Fibroblast of lung (primary cell): ENCODE data around the gene OSCAR. TPM values are rescaled to one million over a fixed set of nuclear protein-coding genes. Genes with fewer than 3 reads are reported as not detected.

Experiments
- DNase-seq, 2 donors: peaks; one replicate each; pipeline versions ENCODE4 v3.0.0 to v3.0.0-alpha.2; 2010; ENCODE audit warnings: low read depth in 2 of 2
- H2AFZ ChIP-seq: 2 replicates; pipeline ENCODE4 v1.5.1; 2012; ENCODE audit warnings: low read length, control low read depth, inconsistent platforms
- H3K27ac ChIP-seq: 2 replicates; pipeline ENCODE4 v1.5.1; 2011; ENCODE audit warnings: low read length, control low read depth; ENCODE audit not compliant: insufficient read depth
- H3K27me3 ChIP-seq: 2 replicates; pipeline ENCODE4 v1.5.1; 2011; ENCODE audit warnings: mild to moderate bottlenecking, low read length; ENCODE audit not compliant: control insufficient read depth, insufficient read depth
- H3K36me3 ChIP-seq: 2 replicates; pipeline ENCODE4 v1.5.1; 2011; ENCODE audit warnings: low read length; ENCODE audit not compliant: control insufficient read depth, insufficient read depth
- H3K4me1 ChIP-seq: 2 replicates; pipeline ENCODE4 v1.5.1; 2011; ENCODE audit warnings: low read length; ENCODE audit not compliant: control insufficient read depth, insufficient read depth; ENCODE audit errors: extremely low read depth
- H3K4me2 ChIP-seq: 2 replicates; pipeline ENCODE4 v1.5.1; 2011; ENCODE audit warnings: low read length, control low read depth; ENCODE audit not compliant: insufficient read depth; ENCODE audit errors: extremely low read depth
- H3K4me3 ChIP-seq, 4 experiments: fragments of 200-600 bp in 1 of 4; sonication (generic) in 1 of 4; replicated peaks in 1 of 4; 2 replicates each; pipeline ENCODE4 v1.5.1; 2011 to 2016; ENCODE audit warnings: low read length in 4 of 4, low read depth in 3 of 4, mild to moderate bottlenecking in 3 of 4, control low read depth in 2 of 4, inconsistent platforms in 1 of 4, mixed read lengths in 1 of 4; ENCODE audit not compliant: insufficient read depth in 1 of 4; ENCODE audit errors: control extremely low read depth in 1 of 4
- H3K79me2 ChIP-seq: 2 replicates; pipeline ENCODE4 v1.5.1; 2012; ENCODE audit warnings: mild to moderate bottlenecking, low read length, inconsistent platforms; ENCODE audit not compliant: control insufficient read depth, insufficient read depth
- H3K9ac ChIP-seq: 2 replicates; pipeline ENCODE4 v1.5.1; 2011; ENCODE audit warnings: mild to moderate bottlenecking, low read length, control low read depth; ENCODE audit not compliant: insufficient read depth
- H3K9me3 ChIP-seq: 2 replicates; pipeline ENCODE4 v1.5.1; 2012; ENCODE audit warnings: low read depth, low read length; ENCODE audit not compliant: control insufficient read depth, insufficient read depth
- H4K20me1 ChIP-seq: 2 replicates; pipeline ENCODE4 v1.5.1; 2011; ENCODE audit warnings: low read length; ENCODE audit not compliant: control insufficient read depth, insufficient read depth; ENCODE audit errors: extremely low read depth
- CTCF ChIP-seq, 2 donors: IDR thresholded peaks in 1 of 2; conservative IDR thresholded peaks in 1 of 2; 1 replicate in 1 of 2; 2 replicates in 1 of 2; pipeline ENCODE4 v1.5.1; 2011 to 2012; ENCODE audit warnings: low read length in 2 of 2, control low read depth in 1 of 2, inconsistent platforms in 1 of 2, low read depth in 1 of 2, mild to moderate bottlenecking in 1 of 2
- EZH2 ChIP-seq: IDR thresholded peaks from 2 replicates; pipeline ENCODE4 v1.5.1; 2012; ENCODE audit warnings: low read length, control low read depth, mild to moderate bottlenecking; ENCODE audit errors: missing control alignments
- polyA plus RNA-seq, 2 donors: library from polyadenylated mRNA; depleted of rRNA in 1 of 2; stranded (reverse) in 1 of 2; unstranded in 1 of 2; fragments of >200 nt; gene quantifications; 2 replicates each; pipeline ENCODE4 v1.2.1, GENCODE V29; 2011 to 2012; ENCODE audit warnings: missing spikeins in 1 of 2
- total RNA-seq: library from RNA; depleted of rRNA; stranded (reverse); fragments of >200 nt; gene quantifications from 2 replicates; pipeline ENCODE4 v1.2.1, GENCODE V29; 2014

The OSCAR gene
- total and polyA plus RNA-seq, 2 donors (not counting 1 experiment from before 2014, with no cell fraction given): under 0.01 to 0.14 TPM

GRCh38 chr19:54073829-54074228 is 26.8 kb downstream of the OSCAR start:
- Histone ChIP-seq H3K4me1 (no peaks in the 10 kb centered on the region), H4K20me1 (no peaks in the 10 kb centered on the region), H3K27ac (no peak overlapping the region), H2AFZ (no peak overlapping the region), H3K27me3 (no peaks in the 10 kb centered on the region), H3K36me3 (no peaks in the 10 kb centered on the region), H3K4me3 (no peak overlapping the region), H3K9ac (no peak overlapping the region), H3K4me2 (no peak overlapping the region), H3K9me3 (no peaks in the 10 kb centered on the region), H3K79me2 (no peaks in the 10 kb centered on the region)
- DNase-seq: no peak
- TF ChIP-seq CTCF (conservative IDR thresholded peaks at IDR 0.05 in 1 of 2, IDR thresholded peaks at IDR 0.05 in 1 of 2; ENCODE audit: low read depth in 1 of 2, low read length in 2 of 2): no peak
- no peak for TF ChIP-seq EZH2

DNA sequence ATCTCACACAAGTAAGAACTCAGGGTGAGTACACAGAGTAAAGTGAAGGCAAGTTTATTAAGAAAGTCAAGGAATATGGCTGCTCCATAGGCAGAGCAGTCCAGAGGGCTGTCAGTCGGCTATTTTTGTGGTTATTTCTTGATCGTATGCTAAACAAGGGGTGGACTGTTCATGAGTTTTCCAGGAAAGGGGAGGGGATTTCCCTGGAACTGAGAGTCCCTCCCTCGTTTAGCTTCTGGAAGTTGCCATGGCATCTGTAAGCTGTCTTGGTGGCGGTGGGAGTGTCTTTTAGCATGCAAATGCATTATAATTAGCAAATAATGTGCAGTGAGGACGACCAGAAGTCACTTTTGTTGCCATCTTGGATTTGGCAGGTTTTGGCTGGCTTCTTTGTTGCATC is 31.1 kb downstream of the OSCAR start:
- no peaks in the 10 kb centered on the region for H3K36me3 ChIP-seq
- no peaks in the 10 kb centered on the region for H4K20me1 ChIP-seq
- no peak overlapping the region for H3K4me3 ChIP-seq
- DNase-seq: no peak
- H3K9ac ChIP-seq: no peak overlapping the region
- H3K79me2 ChIP-seq: no peaks in the 10 kb centered on the region
- no peaks in the 10 kb centered on the region for H3K4me1 ChIP-seq
- no peak overlapping the region for H2AFZ ChIP-seq
- no peak overlapping the region for H3K27ac ChIP-seq
- H3K27me3 ChIP-seq: no peaks in the 10 kb centered on the region
- TF ChIP-seq CTCF (conservative IDR thresholded peaks at IDR 0.05 in 1 of 2, IDR thresholded peaks at IDR 0.05 in 1 of 2; ENCODE audit: low read depth in 1 of 2, low read length in 2 of 2) (no peak), EZH2 (no peak)
- H3K4me2 ChIP-seq: no peak overlapping the region
- no peaks in the 10 kb centered on the region for H3K9me3 ChIP-seq

GRCh38 chr19:54063350-54064116 is 37.1 kb downstream of the OSCAR start, which contains the start of gene VSTM1:
VSTM1 (minus strand) TSS chr19:54063897; CDS start chr19:54063777, 120 bp downstream.
- Histone ChIP-seq H3K4me2 (no peak within 1 kb of the TSS), H3K79me2 (no peaks in the 10 kb centered on the region), H2AFZ (no peak within 1 kb of the TSS), H3K4me3 (no peak within 1 kb of the TSS), H3K36me3 (no peaks in the 10 kb centered on the region), H4K20me1 (no peaks in the 10 kb centered on the region), H3K27me3 (no peaks in the 10 kb centered on the region), H3K4me1 (no peaks in the 10 kb centered on the region), H3K9me3 (no peaks in the 10 kb centered on the region), H3K27ac (no peak within 1 kb of the TSS), H3K9ac (no peak within 1 kb of the TSS)
- no peak for TF ChIP-seq EZH2
- no peak for DNase-seq
